Stimulated activated CD4-positive, alpha-beta T cell treated with anti-CD3 and anti-CD28 coated beads, Interleukin-4, amount 100 ng/mL, for 4 hours (primary cell): Measurements from ENCODE around the gene SEPTIN7.
"Not testable (repeated sequence)": the region's sequence is repeated elsewhere in the genome, so short reads cannot be mapped to it uniquely, and the experiment has no call there.

Experiments
- DNase-seq, 2 experiments: peaks; one replicate each; pipeline ENCODE4 v3.0.0-alpha.2; 2020

Gene SEPTIN7

GRCh38 chr7:35800718-35801391 is at the start of gene SEPTIN7:
TSS of gene SEPTIN7 (plus strand) at chr7:35801057. CDS start at chr7:35801210, 153 bp downstream.
- peak; percentile 96 to 100 for DNase-seq

GRCh38 chr7:35752742-35753141 is 48.1 kb upstream of the SEPTIN7 start:
- no peak for DNase-seq

- no peak for DNase-seq
These were observed 46.9 kb upstream of the SEPTIN7 start for GRCh38 chr7:35753761-35754603.

- no peak for DNase-seq
These were observed 46.1 kb upstream of the SEPTIN7 start for GRCh38 chr7:35754741-35755140.

GRCh38 chr7:35755711-35756110 is 45.1 kb upstream of the SEPTIN7 start:
- no peak for DNase-seq

- not testable (repeated sequence) for DNase-seq
These were observed 44.4 kb upstream of the SEPTIN7 start for GRCh38 chr7:35756453-35756852.

GRCh38 chr7:35757574-35757973 is 43.3 kb upstream of the SEPTIN7 start:
- DNase-seq: no peak

- no peak for DNase-seq
These were observed 42.4 kb upstream of the SEPTIN7 start for GRCh38 chr7:35758421-35758820.

GRCh38 chr7:35760143-35760745 is 40.6 kb upstream of the SEPTIN7 start:
- DNase-seq: no peak

- DNase-seq: no peak
These were observed 38.8 kb upstream of the SEPTIN7 start for GRCh38 chr7:35761871-35762677.

- DNase-seq: no peak
These were observed 38.1 kb upstream of the SEPTIN7 start for GRCh38 chr7:35762781-35763180.

GRCh38 chr7:35768346-35768745 is 32.5 kb upstream of the SEPTIN7 start:
- no peak for DNase-seq

- DNase-seq: no peak
These were observed 29.1 kb upstream of the SEPTIN7 start for GRCh38 chr7:35771776-35772175.

GRCh38 chr7:35773994-35774393 is 26.9 kb upstream of the SEPTIN7 start:
- no peak for DNase-seq

GRCh38 chr7:35776686-35777085 is 24.2 kb upstream of the SEPTIN7 start:
- DNase-seq: no peak

GRCh38 chr7:35777121-35777520 is 23.7 kb upstream of the SEPTIN7 start:
- DNase-seq: no peak

GRCh38 chr7:35780070-35780469 is 20.8 kb upstream of the SEPTIN7 start:
- DNase-seq: no peak

GRCh38 chr7:35781200-35781701 is 19.6 kb upstream of the SEPTIN7 start:
- no peak for DNase-seq

GRCh38 chr7:35781767-35782515 is 18.9 kb upstream of the SEPTIN7 start:
- DNase-seq: no peak

GRCh38 chr7:35784332-35784731 is 16.5 kb upstream of the SEPTIN7 start:
- DNase-seq: no peak

GRCh38 chr7:35785250-35785649 is 15.6 kb upstream of the SEPTIN7 start:
- DNase-seq: no peak

GRCh38 chr7:35787925-35788324 is 12.9 kb upstream of the SEPTIN7 start:
- no peak for DNase-seq
